OCI-LY1 (cell line): ENCODE results near the gene TAF6L.

Source experiments
- H2AFZ ChIP-seq: fragments of 200-600 bp; sonication (generic), shearing (Covaris generic); 2 replicates; pipeline ENCODE4 v1.6.0; 2014; ENCODE audit warnings: antibody characterized with exemption, mild to moderate bottlenecking, low read length
- H3F3A ChIP-seq: fragments of 200-600 bp; sonication (generic), shearing (Covaris generic); 2 replicates; pipeline ENCODE4 v1.6.0; 2014; ENCODE audit warnings: mild to moderate bottlenecking, antibody characterized with exemption, low read length, moderate library complexity; ENCODE audit not compliant: insufficient read depth
- H3K27ac ChIP-seq: fragments of 200-600 bp; sonication (generic); 2 replicates; pipeline ENCODE4 v1.5.1; 2014; ENCODE audit warnings: low read length, mixed run types, mild to moderate bottlenecking, low read depth; ENCODE audit not compliant: poor library complexity, severe bottlenecking
- H3K27me3 ChIP-seq: fragments of 200-600 bp; sonication (generic); 2 replicates; pipeline ENCODE4 v1.6.0; 2014; ENCODE audit warnings: antibody characterized with exemption, mild to moderate bottlenecking, low read length, moderate library complexity; ENCODE audit not compliant: insufficient read depth
- H3K36me3 ChIP-seq: fragments of 200-600 bp; sonication (generic); 2 replicates; pipeline ENCODE4 v1.6.1; 2014; ENCODE audit warnings: mild to moderate bottlenecking, antibody characterized with exemption, low read length, moderate library complexity, mixed read lengths; ENCODE audit not compliant: insufficient read depth
- H3K4me1 ChIP-seq: fragments of 200-600 bp; sonication (generic); 2 replicates; pipeline ENCODE4 v1.5.1; 2014; ENCODE audit warnings: mild to moderate bottlenecking, low read length, moderate library complexity; ENCODE audit not compliant: insufficient read depth, severe bottlenecking
- H3K4me2 ChIP-seq: fragments of 200-600 bp; sonication (generic), shearing (Covaris generic); 2 replicates; pipeline ENCODE4 v1.6.1; 2014; ENCODE audit warnings: low read length
- H3K4me3 ChIP-seq: fragments of 200-600 bp; sonication (generic); 2 replicates; pipeline ENCODE4 v1.5.1; 2014; ENCODE audit warnings: low read length, low read depth, mild to moderate bottlenecking, mixed read lengths; ENCODE audit not compliant: poor library complexity, severe bottlenecking
- H3K79me2 ChIP-seq: fragments of 200-600 bp; shearing (Covaris generic); 2 replicates; pipeline ENCODE4 v1.6.1; 2016; ENCODE audit warnings: mixed run types, low read length, mixed read lengths; ENCODE audit not compliant: insufficient read depth
- H3K9ac ChIP-seq: fragments of 200-600 bp; sonication (generic), shearing (Covaris generic); 2 replicates; pipeline ENCODE4 v1.6.1; 2014; ENCODE audit warnings: mild to moderate bottlenecking, low read length, mixed read lengths
- H3K9me2 ChIP-seq: fragments of 200-600 bp; sonication (generic), shearing (Covaris generic); 2 replicates; pipeline ENCODE4 v1.6.1; 2014; ENCODE audit warnings: low read depth, mild to moderate bottlenecking, low read length, mixed read lengths
- H3K9me3 ChIP-seq: fragments of 200-600 bp; shearing (Covaris generic); 2 replicates; pipeline ENCODE4 v1.6.1; 2014; ENCODE audit warnings: low read length, mixed read lengths
- H4K20me1 ChIP-seq: fragments of 200-600 bp; sonication (generic), shearing (Covaris generic); 2 replicates; pipeline ENCODE4 v1.6.0; 2016; ENCODE audit warnings: mild to moderate bottlenecking, low read length; ENCODE audit not compliant: insufficient read depth
- CTCF ChIP-seq: fragments of 200-600 bp; sonication (generic), shearing (Covaris generic); IDR thresholded peaks from 2 replicates; pipeline ENCODE4 v1.5.1; 2017; ENCODE audit warnings: mild to moderate bottlenecking, antibody characterized with exemption, low read length, moderate library complexity, mixed read lengths
- EZH2 ChIP-seq: fragments of 200-600 bp; sonication (generic), shearing (Covaris generic); IDR thresholded peaks from 2 replicates; pipeline ENCODE4 v1.8.0; 2017; ENCODE audit warnings: borderline replicate concordance, mixed run types, mild to moderate bottlenecking, antibody characterized with exemption, low read length, moderate library complexity, mixed read lengths

TAF6L gene

GRCh38 chr11:62752177-62752785 lies 18.9 kb upstream of the TAF6L start:
- H3K9me3 ChIP-seq, result no peaks in the 10 kb centered on the region
- H3F3A ChIP-seq, result no peaks in the 10 kb centered on the region
- H4K20me1 ChIP-seq, result no peaks in the 10 kb centered on the region
- no peak overlapping the region for H3K27ac ChIP-seq
- no peak overlapping the region for H2AFZ ChIP-seq
- H3K4me1 ChIP-seq, result peaks cover 32% of the 10 kb centered on the region
- no peak overlapping the region; the same call in 1 of the 2 replicates for H3K4me2 ChIP-seq
- H3K4me3 ChIP-seq, result no peak overlapping the region
- H3K9me2 ChIP-seq, result no peaks in the 10 kb centered on the region
- H3K36me3 ChIP-seq, result peaks cover 15% of the 10 kb centered on the region; the same call in 1 of the 2 replicates
- no peaks in the 10 kb centered on the region for H3K27me3 ChIP-seq
- H3K9ac ChIP-seq, result no peak overlapping the region; the same call in 1 of the 2 replicates
- H3K79me2 ChIP-seq, result no peaks in the 10 kb centered on the region
- no peak for TF ChIP-seq CTCF
- no peak for TF ChIP-seq EZH2

GRCh38 chr11:62752994-62753735 lies 18.0 kb upstream of the TAF6L start:
- no peaks in the 10 kb centered on the region for H3F3A ChIP-seq
- H3K4me2 ChIP-seq, result peak overlapping the region; percentile 82
- H3K4me3 ChIP-seq, result peak overlapping the region; percentile 74
- no peaks in the 10 kb centered on the region for H3K9me3 ChIP-seq
- peak overlapping the region; percentile 81 for H3K9ac ChIP-seq
- H2AFZ ChIP-seq, result no peak overlapping the region
- H3K9me2 ChIP-seq, result no peaks in the 10 kb centered on the region
- peaks cover 15% of the 10 kb centered on the region; the same call in 1 of the 2 replicates for H3K36me3 ChIP-seq
- H3K27ac ChIP-seq, result peak overlapping the region; percentile 18
- H4K20me1 ChIP-seq, result no peaks in the 10 kb centered on the region
- H3K27me3 ChIP-seq, result no peaks in the 10 kb centered on the region
- H3K79me2 ChIP-seq, result no peaks in the 10 kb centered on the region
- H3K4me1 ChIP-seq, result peaks cover 23% of the 10 kb centered on the region
- TF ChIP-seq EZH2, result no peak
- no peak for TF ChIP-seq CTCF

- no peaks in the 10 kb centered on the region for H4K20me1 ChIP-seq
- no peaks in the 10 kb centered on the region for H3K79me2 ChIP-seq
- H3K9me3 ChIP-seq, result no peaks in the 10 kb centered on the region
- TF ChIP-seq EZH2, result no peak
- TF ChIP-seq CTCF, result no peak
- H3K27me3 ChIP-seq, result no peaks in the 10 kb centered on the region
- H2AFZ ChIP-seq, result no peak within 1 kb of the TSS
- peaks cover 19% of the 10 kb centered on the region for H3K4me1 ChIP-seq
- H3K36me3 ChIP-seq, result peaks cover 15% of the 10 kb centered on the region; the same call in 1 of the 2 replicates
- H3K4me3 ChIP-seq, result peak within 1 kb of the TSS; percentile 74
- 0 out of 2 replicates have a peak, but pooled peaks cover 4% of the 10 kb centered on the region for H3F3A ChIP-seq
- peak within 1 kb of the TSS; percentile 78 for H3K27ac ChIP-seq
- H3K4me2 ChIP-seq, result peak within 1 kb of the TSS; percentile 82
- no peaks in the 10 kb centered on the region for H3K9me2 ChIP-seq
- H3K9ac ChIP-seq, result peak within 1 kb of the TSS; percentile 81
These were observed 17.2 kb upstream of the TAF6L start, which contains the start of gene ZBTB3 for GRCh38 chr11:62753736-62754603. TSS of gene ZBTB3 (minus strand) at chr11:62754160. CDS start at chr11:62753664, 496 bp downstream.
